ENCODE data around the gene CPNE9.

Gene CPNE9, protein sequence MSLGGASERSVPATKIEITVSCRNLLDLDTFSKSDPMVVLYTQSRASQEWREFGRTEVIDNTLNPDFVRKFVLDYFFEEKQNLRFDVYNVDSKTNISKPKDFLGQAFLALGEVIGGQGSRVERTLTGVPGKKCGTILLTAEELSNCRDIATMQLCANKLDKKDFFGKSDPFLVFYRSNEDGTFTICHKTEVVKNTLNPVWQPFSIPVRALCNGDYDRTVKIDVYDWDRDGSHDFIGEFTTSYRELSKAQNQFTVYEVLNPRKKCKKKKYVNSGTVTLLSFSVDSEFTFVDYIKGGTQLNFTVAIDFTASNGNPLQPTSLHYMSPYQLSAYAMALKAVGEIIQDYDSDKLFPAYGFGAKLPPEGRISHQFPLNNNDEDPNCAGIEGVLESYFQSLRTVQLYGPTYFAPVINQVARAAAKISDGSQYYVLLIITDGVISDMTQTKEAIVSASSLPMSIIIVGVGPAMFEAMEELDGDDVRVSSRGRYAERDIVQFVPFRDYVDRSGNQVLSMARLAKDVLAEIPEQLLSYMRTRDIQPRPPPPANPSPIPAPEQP

DNA sequence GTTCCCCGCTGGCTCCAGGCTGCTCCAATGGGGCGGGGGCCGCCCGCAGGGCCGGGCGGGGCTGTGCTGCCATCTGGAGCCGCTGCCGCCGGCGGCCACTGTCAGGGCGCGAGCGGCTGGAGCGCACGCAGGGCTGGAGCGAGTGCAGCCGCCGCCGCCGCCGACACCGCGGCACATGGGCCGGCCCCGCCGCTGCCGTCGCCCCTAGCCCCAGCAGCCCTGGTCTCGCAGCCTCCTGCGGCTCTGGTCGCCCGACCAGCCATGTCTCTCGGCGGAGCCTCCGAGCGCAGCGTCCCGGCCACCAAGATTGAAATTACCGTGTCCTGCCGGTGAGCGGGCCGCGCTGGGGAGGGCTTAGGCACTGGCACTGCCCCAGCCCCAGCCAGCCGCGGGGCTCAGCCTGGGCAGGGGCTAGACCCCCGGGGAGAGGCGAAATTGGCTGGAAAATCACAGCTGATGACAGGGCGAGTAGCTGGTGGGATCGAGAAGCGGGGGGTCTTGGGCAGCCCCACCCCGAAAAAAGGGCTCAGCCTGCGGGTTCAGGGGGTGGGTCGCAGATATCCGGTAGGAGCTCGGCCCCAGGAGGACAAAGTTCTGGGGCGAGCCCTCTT lies at the start of gene CPNE9:
Gene CPNE9, plus strand, starts transcription at position 98 of the 611 bp plus-strand sequence. Its CDS starts 164 bp downstream, at position 262.
- no peak for DNase-seq (ENCODE audit: low read depth in 2 of 2)

DNA sequence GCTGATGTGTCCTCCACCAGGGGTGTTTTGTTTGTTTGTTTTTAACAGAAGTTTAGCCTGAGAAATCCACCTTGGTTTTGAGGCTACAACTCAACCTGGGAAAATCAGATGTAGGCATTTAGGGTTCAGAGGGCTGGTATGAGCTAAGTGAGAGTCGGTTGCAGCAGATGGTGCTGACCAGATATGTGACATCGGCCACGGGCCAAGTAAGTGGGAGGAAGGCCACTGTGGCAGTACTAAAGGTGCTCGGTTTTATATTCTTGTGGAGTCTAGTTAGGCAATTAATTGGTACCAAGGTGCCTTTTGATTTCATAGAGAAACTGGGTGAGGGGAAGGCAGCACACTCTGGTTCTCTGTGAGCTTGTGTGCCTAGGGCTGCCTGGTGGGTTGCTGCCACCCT lies 43.8 kb upstream of the CPNE9 start:
- DNase-seq (ENCODE audit: low read depth in 2 of 2) = no peak

DNA sequence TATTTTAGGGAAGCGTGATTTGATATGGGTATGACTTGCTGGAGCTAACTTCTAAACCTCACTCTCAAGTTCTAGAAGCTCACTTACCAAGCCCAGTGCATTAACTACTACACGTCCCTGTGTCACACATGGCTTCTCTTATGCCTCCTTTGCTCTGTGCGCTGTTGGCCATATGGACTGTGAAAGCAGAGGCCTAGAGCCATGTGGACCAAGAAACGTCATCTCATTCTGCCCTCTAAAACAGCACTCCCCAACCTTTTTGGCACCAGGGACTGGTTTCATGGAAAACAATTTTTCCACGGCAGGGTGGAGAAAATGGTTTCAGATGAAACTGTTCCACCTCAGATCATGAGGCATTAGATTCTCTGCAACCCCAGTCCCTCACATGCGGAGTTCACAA lies 42.7 kb upstream of the CPNE9 start:
- no peak for DNase-seq (ENCODE audit: low read depth in 2 of 2)

DNA sequence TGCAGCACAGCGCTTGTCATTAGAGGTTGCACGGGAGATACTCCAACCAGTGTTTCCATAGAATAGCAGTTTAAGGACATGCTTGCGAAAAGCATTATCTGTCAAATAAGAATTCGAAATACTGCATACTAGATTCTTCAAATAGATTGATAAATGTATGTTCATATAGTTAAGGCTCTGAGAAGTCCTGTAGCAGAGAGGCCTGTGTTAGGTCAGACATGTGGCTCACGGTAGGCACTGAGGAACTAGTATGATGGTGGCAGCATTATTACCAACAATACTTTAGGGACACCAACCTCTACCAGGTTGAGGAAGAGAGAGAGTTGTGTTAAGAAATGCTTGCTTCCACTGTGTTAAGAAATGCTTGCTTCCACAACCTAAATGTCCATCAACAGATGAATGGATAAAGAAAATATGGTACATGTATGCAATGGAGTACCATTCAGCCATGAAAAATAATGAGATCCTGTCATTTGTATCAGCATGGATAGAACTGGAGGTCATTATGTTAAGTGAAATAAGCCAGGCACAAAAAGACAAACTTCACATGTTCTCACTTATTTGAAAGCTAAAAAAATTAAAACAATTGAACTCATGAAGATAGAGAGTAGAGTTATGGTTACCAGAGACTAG lies 39.4 kb upstream of the CPNE9 start:
- no peak for DNase-seq (ENCODE audit: low read depth in 2 of 2)

DNA sequence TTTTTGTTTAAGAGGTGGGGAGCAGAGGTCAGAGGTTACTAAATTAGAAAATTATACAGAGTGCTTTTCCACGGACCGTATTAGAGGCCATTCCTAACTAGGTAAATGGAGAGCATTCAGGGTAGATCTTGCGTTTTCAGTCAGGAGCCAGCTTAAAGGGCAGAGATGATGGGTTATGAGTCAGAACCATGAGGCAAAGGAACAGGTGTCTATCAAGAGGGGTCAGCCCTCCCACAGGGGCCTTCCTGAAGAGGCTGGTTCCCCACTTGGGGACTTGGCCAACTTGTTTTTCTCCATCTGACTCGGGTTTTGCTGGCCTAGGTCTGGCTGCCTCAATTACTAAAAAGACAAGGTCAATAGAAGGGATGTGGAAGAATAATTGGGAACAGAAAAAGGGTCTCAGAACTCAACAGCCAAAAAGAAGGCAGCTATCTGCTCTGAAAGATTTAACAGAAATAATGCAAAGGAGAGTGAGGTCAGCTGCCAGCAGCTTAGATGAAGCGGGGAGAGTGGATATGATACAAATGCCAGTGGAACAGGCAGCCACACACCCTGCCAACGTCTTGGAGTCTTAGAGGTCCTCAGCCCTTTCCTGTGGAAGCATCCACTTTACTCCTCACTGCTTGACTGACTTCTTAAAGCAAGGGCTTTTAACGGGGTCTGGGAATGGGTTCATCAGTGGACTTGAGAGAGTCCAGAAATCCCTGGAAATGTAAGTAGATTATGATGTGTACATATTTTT lies 36.8 kb upstream of the CPNE9 start:
- no peak for DNase-seq (ENCODE audit: low read depth in 2 of 2)

DNA sequence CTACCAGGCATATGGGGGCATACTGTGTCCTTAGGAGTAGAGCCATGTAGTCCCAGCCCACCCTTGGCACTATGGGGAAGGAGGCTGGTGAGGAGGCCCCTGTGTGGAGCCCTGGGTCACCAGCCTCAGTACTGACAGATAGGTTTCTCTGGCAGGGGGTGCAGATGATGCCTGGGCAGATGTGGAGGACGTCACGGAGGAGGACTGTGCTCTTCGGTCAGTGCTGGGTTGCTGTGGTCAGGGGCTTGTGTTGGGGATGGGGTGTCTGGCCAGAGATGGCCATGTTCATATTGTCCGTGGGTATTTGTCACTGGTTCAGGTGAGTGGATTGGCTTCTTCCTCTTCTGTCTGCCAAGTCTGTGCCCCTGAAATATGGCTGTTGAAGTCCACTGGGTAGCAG lies 34.4 kb upstream of the CPNE9 start:
- no peak for DNase-seq (ENCODE audit: low read depth in 2 of 2)

DNA sequence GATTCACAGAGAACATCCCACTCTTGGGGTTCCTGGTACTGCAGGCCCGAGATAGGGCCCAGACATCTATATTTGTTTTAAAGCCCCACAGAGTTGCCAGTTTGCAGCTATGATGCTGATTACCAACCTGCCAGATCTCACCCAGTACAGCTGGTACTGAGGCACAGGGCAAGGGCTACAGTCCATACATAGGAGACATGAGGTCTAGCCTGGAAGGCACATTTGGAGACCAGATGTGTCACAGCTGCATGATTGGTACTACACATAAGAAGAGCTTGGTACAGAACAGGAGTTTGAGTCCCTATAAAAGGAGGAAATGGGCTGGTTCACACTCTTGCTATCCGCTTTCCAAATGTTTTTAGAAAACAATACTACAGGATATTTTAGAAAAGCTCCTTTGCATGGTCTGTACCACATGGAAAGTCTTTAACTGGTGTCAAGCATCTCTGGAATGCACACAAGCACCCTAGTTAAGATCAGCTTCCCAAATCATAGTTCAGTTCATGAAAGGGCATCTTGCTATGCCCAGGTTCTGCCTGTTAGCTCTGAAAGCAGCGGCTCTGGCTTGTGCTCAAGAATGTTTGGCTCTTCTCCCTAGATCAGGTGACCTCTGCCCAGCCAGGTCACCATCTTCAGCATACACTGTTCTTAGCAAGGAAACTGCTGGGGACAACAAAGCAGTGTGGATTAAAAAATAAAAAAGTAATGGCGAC lies 33.8 kb upstream of the CPNE9 start:
- no peak for DNase-seq (ENCODE audit: low read depth in 2 of 2)

DNA sequence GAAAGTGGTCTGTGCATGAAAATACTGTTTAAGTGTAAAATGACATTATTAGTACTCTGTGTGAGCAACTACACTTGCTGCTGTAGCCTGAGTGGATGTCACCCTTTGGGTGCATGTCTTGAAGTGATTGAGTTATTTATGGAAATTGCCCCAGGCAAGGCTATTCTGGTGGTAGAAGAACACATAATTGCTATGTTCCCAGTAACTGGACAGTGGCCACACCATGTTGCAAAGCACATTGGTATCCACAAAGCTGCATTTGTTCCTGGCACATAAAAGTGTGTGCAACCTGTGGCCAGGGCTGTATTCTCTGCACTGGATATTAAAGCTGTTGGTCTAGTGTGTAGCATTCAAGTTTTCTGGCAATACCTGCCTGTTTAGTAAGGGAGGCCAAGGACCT lies 30.6 kb upstream of the CPNE9 start:
- no peak for DNase-seq (ENCODE audit: low read depth in 2 of 2)

DNA sequence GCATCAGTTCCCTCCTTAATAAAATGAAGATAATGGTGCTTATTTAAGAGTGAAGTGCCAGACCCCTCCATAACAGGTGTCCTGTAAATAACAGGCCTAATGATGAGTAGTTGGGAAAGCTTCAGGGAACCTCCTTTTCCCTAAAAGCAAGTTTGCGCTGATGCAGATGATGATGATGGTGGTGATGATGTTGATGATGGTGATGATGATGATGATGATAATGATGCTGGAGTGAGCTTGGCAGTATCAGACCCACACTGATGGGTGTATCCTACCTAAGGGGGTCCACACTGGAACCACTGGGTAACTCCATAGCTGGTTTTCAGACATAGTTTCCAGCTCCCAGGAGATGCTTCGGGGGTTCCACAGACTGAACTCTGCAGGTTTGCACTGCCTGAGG lies 29.9 kb upstream of the CPNE9 start:
- no peak for DNase-seq (ENCODE audit: low read depth in 2 of 2)

DNA sequence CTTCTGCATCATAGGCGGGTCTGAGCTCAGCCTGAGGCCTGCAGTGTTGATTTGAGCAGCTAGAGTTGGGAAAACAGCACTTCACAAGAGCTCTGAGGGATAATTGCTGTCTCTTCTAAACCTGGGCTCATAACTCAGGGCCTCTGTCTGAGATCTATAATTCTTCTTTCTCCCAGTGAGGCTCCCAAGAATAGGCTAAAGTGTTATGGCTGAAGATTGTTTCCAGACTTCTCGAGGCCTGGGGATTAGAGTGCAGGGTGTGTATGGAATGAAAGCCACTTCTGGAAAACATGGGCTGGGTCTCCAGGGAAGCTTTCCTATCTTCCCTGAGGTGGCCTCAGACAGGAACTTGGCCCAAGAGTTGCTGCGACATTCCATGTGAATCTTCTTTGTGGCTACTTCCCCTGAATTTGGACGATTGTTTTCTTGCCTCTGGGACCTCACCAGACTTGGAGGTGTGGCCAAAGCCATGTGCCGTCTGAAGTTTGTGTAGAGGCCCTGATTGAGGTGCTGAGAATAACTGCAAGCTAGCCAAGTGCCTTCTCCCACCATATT lies 27.8 kb upstream of the CPNE9 start:
- no peak for DNase-seq (ENCODE audit: low read depth in 2 of 2)

DNA sequence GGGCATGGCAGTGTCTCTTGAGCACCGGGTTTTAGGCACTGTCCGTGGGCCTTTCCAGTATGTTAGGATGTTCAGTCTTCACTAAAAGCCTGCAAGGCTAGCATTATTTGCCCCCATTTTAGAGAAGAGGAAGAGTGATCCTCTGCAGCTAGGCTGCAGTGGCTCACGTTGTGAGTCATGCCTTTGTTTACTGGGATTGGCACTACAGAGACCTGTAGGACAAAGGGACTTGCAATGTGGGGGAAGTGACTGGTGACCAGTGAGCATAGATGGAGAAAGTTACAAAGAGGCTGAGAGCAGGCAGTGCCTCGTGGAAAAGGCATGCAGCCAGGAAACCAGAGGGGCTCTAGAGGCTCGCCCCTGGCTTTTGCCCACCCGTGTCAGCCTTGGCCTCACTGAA lies 26.8 kb upstream of the CPNE9 start:
- DNase-seq (ENCODE audit: low read depth in 2 of 2) = no peak

DNA sequence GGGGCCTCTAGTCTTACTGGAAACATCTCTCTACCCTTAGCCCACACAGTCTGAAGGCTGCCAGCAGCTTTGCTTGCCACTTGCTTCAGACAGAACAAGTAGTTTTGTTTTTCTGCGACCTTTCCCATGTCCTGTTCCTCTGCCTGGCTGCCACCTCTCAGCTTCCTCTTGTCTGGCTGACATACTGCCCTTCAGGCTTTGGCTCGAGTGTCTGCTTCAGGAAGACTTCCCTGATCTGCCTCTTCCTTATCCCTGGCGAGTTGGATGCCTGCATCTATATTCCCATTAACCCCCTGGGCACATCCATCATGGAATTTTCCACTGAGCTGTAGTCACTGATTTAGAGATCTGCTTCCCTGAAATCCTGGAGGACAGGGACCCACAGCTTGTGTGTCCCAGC lies 25.1 kb upstream of the CPNE9 start:
- no peak for DNase-seq (ENCODE audit: low read depth in 2 of 2)

DNA sequence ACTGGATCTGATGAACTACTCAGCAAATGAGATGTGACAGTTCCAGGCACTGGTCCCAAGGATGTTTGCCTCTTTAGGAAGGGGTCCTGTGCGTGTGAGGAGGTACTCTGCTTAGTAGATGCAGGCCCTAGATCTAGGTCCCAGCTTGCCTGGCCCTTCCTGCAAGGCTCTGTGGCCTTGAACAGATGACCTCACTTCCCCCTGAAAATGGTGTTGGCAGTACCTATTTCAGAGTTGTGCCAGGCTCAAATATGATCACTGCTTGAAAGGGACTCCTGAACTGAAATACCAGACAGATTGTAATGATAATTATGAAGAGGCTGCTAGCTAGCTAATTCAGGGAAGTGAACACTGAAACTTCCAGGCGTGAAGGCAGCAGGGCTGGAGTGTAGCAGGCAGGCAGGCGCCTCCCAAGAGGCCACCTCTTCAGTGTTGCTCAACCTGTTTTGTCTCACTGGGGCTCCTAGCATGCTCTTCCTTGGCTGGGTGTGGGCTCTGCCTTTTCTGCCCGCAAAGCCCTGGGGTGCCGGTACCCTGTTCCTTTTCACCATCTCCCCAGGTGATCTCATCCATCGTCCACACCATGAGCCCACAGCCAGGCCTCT lies 24.1 kb upstream of the CPNE9 start:
- no peak for DNase-seq (ENCODE audit: low read depth in 2 of 2)

DNA sequence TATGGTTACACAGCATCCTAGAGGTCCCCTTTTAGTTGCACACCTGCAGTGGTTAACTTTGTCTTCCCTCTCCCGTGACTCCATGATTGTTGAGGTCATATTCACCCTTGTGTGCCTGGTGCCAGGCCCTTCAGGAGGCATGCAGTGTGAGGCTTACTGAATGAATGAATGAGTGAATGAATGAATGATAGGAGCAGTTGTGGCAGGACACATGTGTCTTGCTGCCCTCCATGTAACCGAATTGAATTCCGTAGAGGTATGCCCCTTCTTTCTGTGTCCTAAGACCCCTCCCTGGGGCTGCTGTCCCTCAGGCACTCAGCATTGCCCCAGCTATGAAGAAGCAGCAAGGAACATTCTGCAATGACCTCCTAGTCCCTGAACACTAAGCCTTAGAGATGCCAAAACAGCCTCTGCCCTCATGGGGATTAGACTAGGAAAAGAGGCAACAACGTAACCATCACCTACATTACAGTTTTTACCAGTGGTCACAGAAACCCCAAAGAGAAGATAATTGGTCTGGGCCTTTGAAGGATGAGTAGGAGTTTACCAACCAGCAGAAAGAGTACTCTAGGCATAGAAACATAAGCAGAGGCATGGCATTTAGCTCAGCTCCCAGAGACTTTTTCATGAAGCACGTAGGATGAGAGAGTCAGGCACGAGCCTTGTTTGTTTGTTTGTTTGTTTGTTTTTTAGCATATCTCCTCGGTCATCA lies 22.5 kb upstream of the CPNE9 start:
- DNase-seq (ENCODE audit: low read depth in 2 of 2) = no peak

DNA sequence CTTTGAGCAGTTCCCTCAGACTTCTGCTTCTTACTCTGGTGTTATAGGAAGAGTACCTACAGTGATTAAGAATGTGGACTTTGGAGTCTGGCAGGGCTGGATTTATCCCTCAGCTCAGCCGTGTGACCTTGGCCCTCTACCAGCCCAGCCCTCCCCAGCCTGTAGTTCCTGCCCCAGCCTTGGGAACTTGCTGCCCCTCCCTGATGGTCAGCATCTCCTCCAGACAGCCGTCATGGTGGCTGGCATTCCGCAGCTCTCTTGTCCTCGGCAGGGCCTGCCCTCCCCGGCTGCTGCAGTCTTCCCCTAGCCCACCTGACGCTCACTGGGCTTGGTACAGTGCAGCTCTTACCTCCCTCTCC lies 21.9 kb upstream of the CPNE9 start:
- no peak for DNase-seq (ENCODE audit: low read depth in 2 of 2)

DNA sequence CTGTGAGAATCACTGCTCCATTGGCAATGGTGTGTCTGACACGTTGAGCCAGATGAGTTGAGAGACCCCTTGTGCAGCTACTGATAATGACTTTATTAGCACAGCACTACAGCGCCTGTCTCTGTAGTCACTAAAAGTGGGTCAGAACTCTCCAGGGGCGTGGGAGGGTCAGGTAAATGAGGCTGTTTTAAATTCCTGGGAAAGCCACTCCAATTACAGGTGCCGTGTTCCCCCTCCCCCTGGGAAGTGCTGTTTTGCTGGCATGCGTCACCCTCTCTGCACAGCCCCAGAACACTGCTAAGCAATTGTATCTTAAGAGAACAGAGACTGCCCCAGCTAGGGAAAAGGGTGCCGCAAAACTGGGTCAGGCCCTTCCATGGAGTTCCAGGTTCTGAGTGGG lies 21.5 kb upstream of the CPNE9 start:
- no peak for DNase-seq (ENCODE audit: low read depth in 2 of 2)

DNA sequence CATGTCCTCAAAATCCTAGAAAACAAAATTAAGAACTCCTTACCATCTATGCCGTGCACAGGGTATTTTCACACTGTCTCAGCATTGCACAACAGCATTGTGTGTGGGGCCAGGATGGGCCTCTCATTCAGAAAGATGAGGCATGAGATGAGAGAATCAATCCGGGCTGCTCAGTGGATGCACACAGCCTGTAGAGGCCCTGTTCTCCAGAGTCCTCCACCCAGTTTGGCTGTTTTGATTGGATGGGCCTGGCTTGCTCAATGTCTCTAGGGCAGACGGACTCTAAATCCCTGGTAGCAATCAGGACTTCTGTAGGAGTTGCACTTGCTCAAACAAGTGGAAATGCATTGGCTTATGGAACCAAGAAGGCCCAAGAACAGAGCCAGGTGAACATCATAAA lies 20.2 kb upstream of the CPNE9 start:
- DNase-seq (ENCODE audit: low read depth in 2 of 2) = no peak

DNA sequence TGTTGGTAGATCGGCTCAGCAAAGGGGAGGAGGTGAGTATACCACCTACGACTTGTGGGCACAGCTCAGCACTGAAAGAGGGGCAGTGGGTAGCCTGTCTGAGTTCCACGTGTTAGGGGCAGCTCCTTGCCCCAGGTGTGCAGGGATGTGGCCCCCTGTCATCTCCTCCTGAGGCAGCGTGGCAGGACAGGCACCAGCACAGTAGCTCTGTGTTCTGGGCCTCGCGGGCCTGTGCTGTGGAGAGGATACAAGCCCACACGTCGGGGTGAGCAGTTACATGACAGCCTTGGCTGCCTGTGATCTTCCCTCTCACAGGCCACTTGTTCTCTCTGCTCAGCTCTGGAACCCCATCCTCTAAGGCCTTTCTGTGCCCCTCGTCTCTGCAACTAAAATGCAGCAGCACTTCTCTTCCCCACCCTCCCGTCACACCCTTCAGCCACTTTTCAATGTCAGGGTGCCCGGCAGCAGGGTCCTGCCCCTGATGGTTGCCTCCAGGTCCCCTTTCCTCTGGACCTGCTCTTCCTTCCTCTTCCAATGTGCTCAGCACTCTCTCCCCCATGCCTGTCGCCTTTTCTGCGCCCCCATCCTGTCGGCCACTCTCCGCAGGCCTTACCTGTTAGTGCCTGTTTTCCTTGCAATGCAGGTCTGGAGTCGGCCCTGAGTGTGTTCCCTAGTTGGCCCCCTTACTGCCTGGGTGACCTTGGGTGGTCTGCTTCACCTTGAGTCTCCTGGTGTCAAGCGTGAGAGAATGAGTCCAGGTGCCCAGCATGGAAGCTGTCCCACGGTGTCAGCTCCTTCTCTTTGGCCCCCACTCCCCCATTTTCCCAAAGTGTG lies 18.2 kb upstream of the CPNE9 start:
- no peak for DNase-seq (ENCODE audit: low read depth in 2 of 2)

DNA sequence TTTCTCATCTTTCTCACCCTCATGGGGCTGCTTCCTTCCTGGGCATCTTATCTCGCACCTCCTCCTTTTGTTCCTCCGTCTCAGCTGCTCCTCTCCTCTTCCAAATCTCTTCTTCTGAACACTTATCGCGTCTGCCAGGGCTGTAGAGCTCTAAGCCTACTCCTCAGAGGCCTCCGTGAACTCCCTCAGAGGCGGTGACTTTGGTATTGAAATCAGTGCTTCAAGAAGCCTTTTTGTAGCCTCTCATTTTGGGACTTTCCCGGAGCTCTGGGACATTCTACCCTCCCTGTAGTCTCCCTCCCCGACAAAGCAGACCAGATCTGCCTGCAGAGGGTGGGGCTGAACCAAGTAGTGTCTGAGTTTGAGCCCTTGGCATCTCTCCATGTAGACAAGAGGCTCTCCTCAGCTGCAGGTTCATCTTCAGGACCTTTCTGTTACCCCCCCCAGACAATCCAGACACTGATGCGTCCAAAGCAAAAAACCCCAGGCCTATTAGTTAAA lies 17.5 kb upstream of the CPNE9 start:
- no peak for DNase-seq (ENCODE audit: low read depth in 2 of 2)
